Mucosa of rectum (tissue), 2 donors: Measurements from ENCODE around the gene DRAM1.
"Not testable (repeated sequence)": the region's sequence is repeated elsewhere in the genome, so short reads cannot be mapped to it uniquely, and the experiment has no call there.

ENCODE experiments used
- H3K27ac ChIP-seq, 2 donors: one replicate each; pipeline ENCODE4 v1.7.0; 2013; ENCODE audit warnings: inconsistent platforms in 2 of 2, low read depth in 2 of 2, low read length in 2 of 2
- H3K27me3 ChIP-seq, 2 donors: one replicate each; pipeline ENCODE4 v1.7.0; 2013; ENCODE audit warnings: low read length in 2 of 2; ENCODE audit not compliant: control insufficient read depth in 2 of 2, insufficient read depth in 2 of 2
- H3K36me3 ChIP-seq, 2 donors: one replicate each; pipeline ENCODE4 v1.7.0; 2013; ENCODE audit warnings: low read length in 2 of 2; ENCODE audit not compliant: control insufficient read depth in 2 of 2, insufficient read depth in 2 of 2
- H3K4me1 ChIP-seq, 2 donors: one replicate each; pipeline ENCODE4 v1.7.0; 2013; ENCODE audit warnings: low read length in 2 of 2, mild to moderate bottlenecking in 1 of 2; ENCODE audit not compliant: control insufficient read depth in 2 of 2, insufficient read depth in 2 of 2
- H3K4me3 ChIP-seq, 2 donors: one replicate each; pipeline ENCODE4 v1.7.0; 2013; ENCODE audit warnings: low read length in 2 of 2
- H3K9ac ChIP-seq, 2 donors: one replicate each; pipeline ENCODE4 v1.7.0; 2013; ENCODE audit warnings: low read length in 2 of 2, low read depth in 1 of 2, mild to moderate bottlenecking in 1 of 2
- H3K9me3 ChIP-seq, 2 donors: one replicate each; pipeline ENCODE4 v1.7.0; 2013; ENCODE audit warnings: low read length in 2 of 2; ENCODE audit not compliant: control insufficient read depth in 2 of 2
- donor health status: healthy.
- donor health status: Normal muscosa, but diverticular disease.

DRAM1 gene

DNA sequence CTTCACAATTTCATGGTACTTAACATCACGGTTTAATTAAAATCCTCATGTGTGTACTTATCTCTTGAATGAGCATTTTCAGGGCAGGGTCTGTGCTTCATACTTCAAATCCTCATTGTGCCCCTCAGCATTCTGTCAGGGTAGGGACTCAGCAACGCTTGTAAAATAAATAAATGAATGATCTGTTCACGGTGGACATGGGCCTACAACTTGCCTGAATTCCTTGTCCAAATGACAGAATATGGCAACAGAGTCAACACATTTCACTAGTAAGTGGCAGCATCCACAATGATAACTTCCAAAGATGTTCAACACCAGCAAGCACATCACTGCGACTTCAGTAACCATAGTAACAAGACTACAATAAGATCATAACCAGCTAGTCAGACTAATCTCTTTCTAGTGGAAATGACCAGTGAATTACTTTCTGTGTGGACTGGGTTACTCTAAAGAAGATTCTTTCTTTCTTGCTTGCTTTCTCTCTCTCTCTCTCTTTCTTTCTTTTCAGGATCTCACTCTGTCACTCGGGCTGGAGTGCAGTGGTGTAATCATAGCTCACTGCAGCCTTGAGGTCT is 32.2 kb upstream of the DRAM1 start:
- Histone ChIP-seq H3K4me1 (no peaks in the 10 kb centered on the region), H3K27ac (no peak overlapping the region), H3K9ac (no peak overlapping the region), H3K36me3 (no peaks in the 10 kb centered on the region), H3K4me3 (no peak overlapping the region), H3K27me3 (no peaks in the 10 kb centered on the region), H3K9me3 (no peaks in the 10 kb centered on the region)

- Histone ChIP-seq H3K9me3 (no peaks in the 10 kb centered on the region), H3K4me1 (no peaks in the 10 kb centered on the region), H3K27me3 (no peaks in the 10 kb centered on the region), H3K27ac (no peak overlapping the region), H3K4me3 (no peak overlapping the region), H3K36me3 (no peaks in the 10 kb centered on the region), H3K9ac (no peak overlapping the region)
Measured at GRCh38 chr12:101847325-101847724, 30.1 kb upstream of the DRAM1 start.

DNA sequence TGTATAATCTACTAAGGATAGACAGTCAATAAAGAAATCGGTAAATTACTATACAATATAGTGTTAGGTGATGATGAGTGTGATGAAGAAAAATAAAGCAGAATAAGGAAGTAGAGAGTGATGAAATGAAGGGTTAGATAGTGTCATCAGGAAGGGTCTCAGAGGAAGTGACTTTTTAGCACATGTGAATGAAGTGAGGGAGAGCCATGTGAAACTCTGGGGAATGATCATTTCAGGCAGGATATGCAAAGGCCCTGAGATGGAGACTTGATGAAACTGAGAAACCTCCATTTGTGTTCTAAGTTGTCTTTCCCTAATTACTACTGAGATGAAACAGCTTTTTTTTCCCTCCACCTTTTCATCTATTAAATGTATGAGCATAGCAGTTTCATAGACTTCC is 27.2 kb upstream of the DRAM1 start:
- no peaks in the 10 kb centered on the region for H3K36me3 ChIP-seq
- no peaks in the 10 kb centered on the region for H3K9me3 ChIP-seq
- H3K4me1 ChIP-seq = peaks cover 0 to 2% of the 10 kb centered on the region in 2 donors
- H3K9ac ChIP-seq = no peak overlapping the region
- no peak overlapping the region for H3K4me3 ChIP-seq
- H3K27ac ChIP-seq = no peak overlapping the region
- H3K27me3 ChIP-seq = no peaks in the 10 kb centered on the region

DNA sequence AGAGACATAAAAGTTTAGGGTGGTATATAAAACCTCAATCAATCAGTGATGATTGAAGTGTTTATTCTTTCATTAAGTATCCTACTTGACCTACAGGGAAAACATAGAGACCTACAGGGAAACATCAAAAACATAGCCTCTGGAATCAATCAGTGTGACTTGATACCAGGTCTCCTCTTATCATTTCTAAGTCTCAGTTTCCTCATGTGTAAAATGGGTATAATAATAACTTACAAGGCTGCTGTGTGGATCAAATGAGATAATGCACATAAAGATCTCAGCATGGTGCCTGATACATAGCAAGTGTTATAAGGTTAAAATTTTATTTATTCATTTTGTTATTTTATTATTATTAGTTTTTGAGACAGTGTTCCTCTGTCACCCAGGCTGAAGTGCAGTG is 24.4 kb upstream of the DRAM1 start:
- Histone ChIP-seq H3K27ac (no peak overlapping the region), H3K4me3 (no peak overlapping the region), H3K9me3 (no peaks in the 10 kb centered on the region), H3K9ac (no peak overlapping the region), H3K27me3 (no peaks in the 10 kb centered on the region), H3K4me1 (peaks cover 0 to 10% of the 10 kb centered on the region in 2 donors), H3K36me3 (no peaks in the 10 kb centered on the region)

- Histone ChIP-seq H3K9ac (no peak overlapping the region), H3K9me3 (no peaks in the 10 kb centered on the region), H3K27ac (no peak overlapping the region), H3K36me3 (no peaks in the 10 kb centered on the region), H3K4me1 (peaks cover 0 to 10% of the 10 kb centered on the region in 2 donors), H3K27me3 (no peaks in the 10 kb centered on the region), H3K4me3 (no peak overlapping the region)
Measured at GRCh38 chr12:101854747-101855146, 22.6 kb upstream of the DRAM1 start.

- Histone ChIP-seq H3K9ac (no peak overlapping the region), H3K36me3 (no peaks in the 10 kb centered on the region), H3K27me3 (no peaks in the 10 kb centered on the region), H3K4me1 (peaks cover 0 to 10% of the 10 kb centered on the region in 2 donors), H3K27ac (no peak overlapping the region), H3K4me3 (no peak overlapping the region), H3K9me3 (no peaks in the 10 kb centered on the region)
Measured at GRCh38 chr12:101855364-101855884, 22.0 kb upstream of the DRAM1 start.

- H3K27ac ChIP-seq = no peak overlapping the region
- H3K4me3 ChIP-seq = no peak overlapping the region
- peaks cover 0 to 10% of the 10 kb centered on the region in 2 donors for H3K4me1 ChIP-seq
- H3K9ac ChIP-seq = no peak overlapping the region
- H3K9me3 ChIP-seq = no peaks in the 10 kb centered on the region
- no peaks in the 10 kb centered on the region for H3K36me3 ChIP-seq
- H3K27me3 ChIP-seq = no peaks in the 10 kb centered on the region
Measured at GRCh38 chr12:101855976-101856375, 21.4 kb upstream of the DRAM1 start.

- not testable (repeated sequence) for H3K9me3 ChIP-seq, H3K27me3 ChIP-seq
- H3K4me1 ChIP-seq = peaks cover 0 to 10% of the 10 kb centered on the region in 2 donors
Measured at GRCh38 chr12:101856614-101857013, 20.8 kb upstream of the DRAM1 start.

GRCh38 chr12:101857043-101857558 is 20.3 kb upstream of the DRAM1 start:
- Histone ChIP-seq H3K36me3 (no peaks in the 10 kb centered on the region), H3K9me3 (no peaks in the 10 kb centered on the region), H3K27me3 (no peaks in the 10 kb centered on the region), H3K4me3 (no peak overlapping the region), H3K4me1 (peaks cover 0 to 10% of the 10 kb centered on the region in 2 donors), H3K27ac (no peak overlapping the region), H3K9ac (no peak overlapping the region)

More at GRCh38 chr12:101856614-101857013, 20.8 kb upstream of the DRAM1 start:
- H3K36me3 ChIP-seq, H3K27ac ChIP-seq, H3K4me3 ChIP-seq, H3K9ac ChIP-seq: not testable (repeated sequence)

DNA sequence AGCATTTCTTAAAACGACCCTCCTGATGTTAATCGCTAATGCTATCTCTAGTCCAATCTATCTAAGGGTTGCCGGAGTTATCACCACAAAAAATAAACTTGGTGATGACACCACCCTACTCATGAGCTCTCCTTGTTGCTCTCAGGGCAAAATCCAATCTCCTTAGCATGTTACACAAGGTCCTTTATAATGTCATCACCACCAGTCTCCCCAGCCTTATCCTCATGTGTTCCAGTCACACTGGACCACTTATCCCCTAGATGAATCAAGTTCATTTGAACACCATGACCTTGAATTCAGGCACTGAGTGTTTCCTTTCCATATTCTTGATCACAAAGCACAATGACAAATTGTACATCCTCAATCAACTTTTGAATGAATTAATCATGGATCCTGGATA is 19.0 kb upstream of the DRAM1 start:
- H3K27me3 ChIP-seq = no peaks in the 10 kb centered on the region
- H3K4me1 ChIP-seq = peaks cover 0 to 10% of the 10 kb centered on the region in 2 donors
- no peak overlapping the region for H3K9ac ChIP-seq
- no peak overlapping the region for H3K4me3 ChIP-seq
- no peak overlapping the region for H3K27ac ChIP-seq
- H3K36me3 ChIP-seq = no peaks in the 10 kb centered on the region
- no peaks in the 10 kb centered on the region for H3K9me3 ChIP-seq
